Measurements from ENCODE around the gene IL1RAP.

IL1RAP gene

GRCh38 chr3:190607021-190607420 lies 93.1 kb downstream of the IL1RAP start:
- H3K9me3 ChIP-seq (replicated peaks in 1 of 11): peaks cover 0 to 8% (median 0%) of the 10 kb centered on the region in 11 experiments; a peak in 3 of 22 replicates
- H3K4me1 ChIP-seq: peaks cover 0 to 18% (median 0%) of the 10 kb centered on the region in 10 experiments; a peak in 4 of 20 replicates
- no peak overlapping the region for H3K4me2 ChIP-seq
- no peak for TF ChIP-seq Cebpa-rat (IDR thresholded peaks at IDR 0.05)
- peaks cover 0 to 56% (median 27%) of the 10 kb centered on the region in 11 experiments; a peak in 19 of 22 replicates for H3K36me3 ChIP-seq
- H3K27me3 ChIP-seq: no peaks in the 10 kb centered on the region
- H3K27ac ChIP-seq: no peak overlapping the region
- no peaks in the 10 kb centered on the region for H4K20me1 ChIP-seq
- H3K9ac ChIP-seq: no peak overlapping the region
- H3K4me3 ChIP-seq: no peak overlapping the region

DNA sequence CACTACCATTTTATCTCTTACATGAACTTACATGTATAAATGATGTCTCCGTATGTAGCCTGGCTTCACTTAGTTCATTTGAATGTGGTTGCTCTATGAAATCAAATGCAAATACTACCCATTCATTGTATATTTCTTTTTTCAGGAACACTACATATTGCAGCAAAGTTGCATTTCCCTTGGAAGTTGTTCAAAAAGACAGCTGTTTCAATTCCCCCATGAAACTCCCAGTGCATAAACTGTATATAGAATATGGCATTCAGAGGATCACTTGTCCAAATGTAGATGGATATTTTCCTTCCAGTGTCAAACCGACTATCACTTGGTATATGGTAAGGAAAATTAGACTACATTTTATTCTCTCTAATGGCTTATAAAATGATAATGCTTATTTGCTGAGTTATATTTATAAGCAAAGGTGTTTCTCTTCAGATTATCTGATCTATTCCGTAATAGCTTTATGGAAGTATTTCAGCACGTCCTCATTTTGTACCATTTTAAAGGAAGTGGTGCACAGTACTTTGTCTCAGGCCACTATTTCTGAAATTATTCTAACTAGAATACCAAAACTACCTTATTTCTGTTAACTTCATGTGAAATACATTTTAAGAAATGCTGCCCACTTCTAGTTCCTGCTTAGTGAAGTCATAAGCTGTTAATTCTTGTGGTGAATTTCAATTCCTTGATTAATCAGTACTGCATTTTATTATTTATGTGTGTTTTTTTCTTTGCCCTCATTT lies 95.1 kb downstream of the IL1RAP start:
- Histone ChIP-seq H3K9me3 (replicated peaks in 1 of 11) (peaks cover 0 to 8% (median 0%) of the 10 kb centered on the region in 11 experiments; a peak in 3 of 22 replicates), H4K20me1 (no peaks in the 10 kb centered on the region), H3K36me3 (peaks cover 0 to 57% (median 24%) of the 10 kb centered on the region in 11 experiments; a peak in 19 of 22 replicates), H3K9ac (no peak overlapping the region), H3K4me2 (0 out of 22 replicates have a peak overlapping the region, but pooled peaks of 1 of the 11 experiments have one; percentile 14), H3K27ac (no peak overlapping the region), H3K4me1 (peaks cover 0 to 18% (median 0%) of the 10 kb centered on the region in 10 experiments; a peak in 4 of 20 replicates), H3K27me3 (no peaks in the 10 kb centered on the region), H3K4me3 (no peak overlapping the region)
- TF ChIP-seq Cebpa-rat (IDR thresholded peaks at IDR 0.05): no peak

GRCh38 chr3:190614226-190615059 lies 100.6 kb downstream of the IL1RAP start:
- H3K36me3 ChIP-seq: peaks cover 0 to 22% (median 0%) of the 10 kb centered on the region in 11 experiments; a peak in 7 of 22 replicates
- no peak for TF ChIP-seq Cebpa-rat (IDR thresholded peaks at IDR 0.05)

GRCh38 chr3:190615060-190615384 lies 101.1 kb downstream of the IL1RAP start:
- peaks cover 0 to 17% (median 0%) of the 10 kb centered on the region in 11 experiments; a peak in 5 of 22 replicates for H3K36me3 ChIP-seq
- no peak overlapping the region for H3K4me2 ChIP-seq
- no peak overlapping the region for H3K9ac ChIP-seq
- no peaks in the 10 kb centered on the region for H4K20me1 ChIP-seq
- H3K4me3 ChIP-seq: no peak overlapping the region
- no peaks in the 10 kb centered on the region for H3K9me3 ChIP-seq (replicated peaks in 1 of 11)
- peaks cover 24 to 50% (median 38%) of the 10 kb centered on the region in 10 experiments for H3K4me1 ChIP-seq
- no peaks in the 10 kb centered on the region for H3K27me3 ChIP-seq
- no peak for TF ChIP-seq Cebpa-rat (IDR thresholded peaks at IDR 0.05)
- no peak overlapping the region for H3K27ac ChIP-seq

More at GRCh38 chr3:190614226-190615059, 100.6 kb downstream of the IL1RAP start:
- no peaks in the 10 kb centered on the region for H3K9me3 ChIP-seq (replicated peaks in 1 of 11)
- H3K27ac ChIP-seq: no peak overlapping the region
- no peaks in the 10 kb centered on the region for H4K20me1 ChIP-seq
- no peak overlapping the region for H3K4me3 ChIP-seq
- no peak overlapping the region for H3K4me2 ChIP-seq
- H3K4me1 ChIP-seq: peaks cover 24 to 44% (median 34%) of the 10 kb centered on the region in 10 experiments
- no peak overlapping the region for H3K9ac ChIP-seq
- no peaks in the 10 kb centered on the region for H3K27me3 ChIP-seq

- Histone ChIP-seq H3K27me3 (no peaks in the 10 kb centered on the region), H3K4me2 (peak overlapping the region in 1 of 11 experiments; percentile 73; a peak in 1 of 22 replicates), H3K4me3 (no peak overlapping the region), H3K4me1 (peaks cover 24 to 56% (median 42%) of the 10 kb centered on the region in 10 experiments), H3K36me3 (peaks cover 0 to 17% (median 0%) of the 10 kb centered on the region in 11 experiments; a peak in 4 of 22 replicates), H3K27ac (peak overlapping the region in 5 of 11 experiments; percentile 76 to 85 (median 82); a peak in 6 of 22 replicates), H3K9me3 (replicated peaks in 1 of 11) (no peaks in the 10 kb centered on the region), H3K9ac (no peak overlapping the region), H4K20me1 (no peaks in the 10 kb centered on the region)
- TF ChIP-seq Cebpa-rat (IDR thresholded peaks at IDR 0.05): no peak
Measured at GRCh38 chr3:190615607-190616006, 101.7 kb downstream of the IL1RAP start.

- H3K4me3 ChIP-seq: no peak overlapping the region
- no peak for TF ChIP-seq Cebpa-rat (IDR thresholded peaks at IDR 0.05)
- H3K4me2 ChIP-seq: peak overlapping the region; percentile 44 to 75 (median 61); a peak in 19 of 22 replicates
- H3K27ac ChIP-seq: peak overlapping the region in 10 of 11 experiments; percentile 12 to 85 (median 76); a peak in 17 of 22 replicates
- H3K27me3 ChIP-seq: no peaks in the 10 kb centered on the region
- H3K36me3 ChIP-seq: peaks cover 0 to 15% (median 0%) of the 10 kb centered on the region in 11 experiments; a peak in 4 of 22 replicates
- no peaks in the 10 kb centered on the region for H4K20me1 ChIP-seq
- H3K9me3 ChIP-seq (replicated peaks in 1 of 11): no peaks in the 10 kb centered on the region
- peaks cover 24 to 66% (median 49%) of the 10 kb centered on the region in 10 experiments for H3K4me1 ChIP-seq
- peak overlapping the region in 4 of 11 experiments; percentile 24 to 58 (median 30); a peak in 5 of 22 replicates for H3K9ac ChIP-seq
Measured at GRCh38 chr3:190616637-190617036, 102.8 kb downstream of the IL1RAP start.

GRCh38 chr3:190617185-190617584 lies 103.3 kb downstream of the IL1RAP start:
- H3K27me3 ChIP-seq: no peaks in the 10 kb centered on the region
- peaks cover 0 to 15% (median 0%) of the 10 kb centered on the region in 11 experiments; a peak in 5 of 22 replicates for H3K36me3 ChIP-seq
- TF ChIP-seq Cebpa-rat (IDR thresholded peaks at IDR 0.05): no peak
- peak overlapping the region in 10 of 11 experiments; percentile 46 to 85 (median 78); a peak in 16 of 22 replicates for H3K27ac ChIP-seq
- H3K4me2 ChIP-seq: peak overlapping the region; percentile 44 to 75 (median 61); a peak in 20 of 22 replicates
- H3K4me1 ChIP-seq: peaks cover 24 to 70% (median 50%) of the 10 kb centered on the region in 10 experiments
- H3K9ac ChIP-seq: peak overlapping the region in 8 of 11 experiments; percentile 24 to 58 (median 42); a peak in 10 of 22 replicates
- no peaks in the 10 kb centered on the region for H4K20me1 ChIP-seq
- no peak overlapping the region for H3K4me3 ChIP-seq
- no peaks in the 10 kb centered on the region for H3K9me3 ChIP-seq (replicated peaks in 1 of 11)

GRCh38 chr3:190618330-190619030 lies 104.6 kb downstream of the IL1RAP start:
- Histone ChIP-seq H3K9me3 (replicated peaks in 1 of 11) (no peaks in the 10 kb centered on the region), H3K4me3 (no peak overlapping the region), H3K4me1 (peaks cover 24 to 81% (median 54%) of the 10 kb centered on the region in 10 experiments), H3K4me2 (peak overlapping the region; percentile 44 to 85 (median 71)), H3K36me3 (peaks cover 0 to 15% (median 1%) of the 10 kb centered on the region in 11 experiments; a peak in 11 of 22 replicates), H3K27ac (peak overlapping the region; percentile 46 to 85 (median 77); a peak in 21 of 22 replicates), H3K9ac (peak overlapping the region in 7 of 11 experiments; percentile 8 to 58 (median 45); a peak in 10 of 22 replicates), H3K27me3 (no peaks in the 10 kb centered on the region), H4K20me1 (no peaks in the 10 kb centered on the region)
- TF ChIP-seq Cebpa-rat (IDR thresholded peaks at IDR 0.05): no peak
